ENCODE data around the gene GTF3C1. TPM values are rescaled to one million over a fixed set of nuclear protein-coding genes. Genes with fewer than 3 reads are reported as not detected.
A peak's percentile ranks its signal among the peaks of the same experiment; 100 is the strongest.
"Not testable (repeated sequence)": the region's sequence is repeated elsewhere in the genome, so short reads cannot be mapped to it uniquely, and the experiment has no call there.

Gene GTF3C1
- total RNA-seq, 1 experiment from 2014 or later: 75.2 TPM

DNA sequence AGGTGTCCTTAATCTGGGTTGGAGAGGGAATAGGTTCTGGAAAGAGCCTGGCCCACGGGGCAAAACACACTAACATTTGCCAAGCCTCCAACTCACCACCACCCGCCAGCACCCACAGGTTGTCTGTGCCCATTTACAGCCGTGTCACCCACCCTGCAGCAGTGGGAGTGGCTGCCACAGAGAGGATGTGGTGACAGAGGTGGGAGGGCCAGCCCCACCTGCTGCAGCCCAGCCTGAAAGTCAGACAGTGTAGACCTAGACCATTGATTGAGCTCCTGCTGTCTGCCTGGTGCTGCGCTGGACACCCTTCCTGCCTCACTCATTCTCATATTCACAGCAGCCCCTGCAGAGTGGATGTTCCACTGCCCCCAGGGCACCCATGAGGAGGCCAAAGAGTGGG lies 103.0 kb downstream of the GTF3C1 start:
- no peak for DNase-seq (ENCODE audit: low spot score)

DNA sequence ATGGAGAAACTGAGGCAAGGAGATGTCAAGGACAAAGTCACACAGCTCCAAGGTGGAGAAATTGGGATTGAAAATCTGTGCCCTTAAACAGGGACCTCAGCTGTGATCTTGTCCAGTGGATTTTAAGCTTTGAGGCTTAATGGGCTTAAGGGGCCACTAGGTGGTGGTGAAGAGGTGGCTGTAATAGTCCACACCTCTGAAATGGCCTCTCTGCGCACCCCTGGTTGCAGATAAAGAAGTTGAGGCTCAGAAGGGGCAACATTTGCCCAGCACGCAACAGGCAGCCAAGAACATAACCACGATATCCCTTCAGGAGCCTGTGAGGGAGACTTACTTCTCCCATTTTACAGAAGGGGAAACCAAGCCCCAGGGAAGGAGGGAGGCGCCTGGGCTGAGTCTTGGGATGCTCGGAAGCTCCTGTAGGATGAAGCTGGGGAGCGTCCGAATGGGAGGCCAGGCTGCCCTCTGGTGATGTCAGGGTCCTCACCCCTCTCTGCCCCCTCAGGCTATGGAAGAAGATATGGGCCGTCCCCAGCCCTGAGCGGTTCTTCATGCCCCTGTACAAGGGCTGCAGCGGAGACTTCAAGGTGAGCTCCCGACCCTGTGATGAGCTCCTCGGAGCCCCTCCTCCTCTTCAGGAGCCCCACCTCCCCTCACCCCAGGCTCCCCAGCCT lies 104.1 kb downstream of the GTF3C1 start:
- no peak for DNase-seq (ENCODE audit: low spot score)

DNA sequence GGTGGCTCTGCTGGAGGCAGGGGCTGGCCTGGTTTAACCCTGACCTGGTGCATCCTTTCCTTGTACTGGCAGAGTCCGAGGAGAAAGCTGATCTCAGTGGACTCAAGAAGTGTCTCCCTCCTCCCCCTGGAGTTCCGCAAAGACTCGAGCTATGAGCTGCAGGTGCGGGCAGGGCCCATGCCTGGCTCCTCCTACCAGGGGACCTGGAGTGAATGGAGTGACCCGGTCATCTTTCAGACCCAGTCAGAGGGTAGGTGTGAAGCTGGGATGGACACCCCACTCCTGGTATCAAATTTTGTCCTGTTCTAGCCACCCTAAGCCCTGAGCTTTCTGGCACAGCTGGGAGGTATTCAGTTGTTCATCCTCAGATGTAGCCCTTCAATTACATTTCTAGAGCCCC lies 105.2 kb downstream of the GTF3C1 start:
- no peak for DNase-seq (ENCODE audit: low spot score)

DNA sequence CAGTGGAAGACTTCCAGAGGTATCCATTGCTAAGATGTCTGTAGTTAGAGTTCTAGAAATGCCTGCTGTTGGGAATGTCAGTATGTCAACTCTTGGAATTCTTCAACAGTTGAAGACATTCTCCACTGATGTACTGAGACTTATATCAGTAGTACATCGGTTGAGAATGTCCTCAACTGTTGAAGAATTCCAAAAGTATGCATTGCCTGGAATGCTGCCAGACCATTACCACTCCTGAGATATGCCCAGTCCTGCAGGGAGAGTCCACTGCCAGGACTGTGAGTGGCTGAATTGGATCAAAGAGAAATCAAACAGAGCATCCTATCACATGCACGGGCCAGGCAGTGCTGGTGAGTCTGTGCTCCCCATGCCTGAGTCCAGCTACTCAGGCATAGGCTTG lies 105.7 kb downstream of the GTF3C1 start:
- peak; percentile 91 for DNase-seq (ENCODE audit: low spot score)

DNA sequence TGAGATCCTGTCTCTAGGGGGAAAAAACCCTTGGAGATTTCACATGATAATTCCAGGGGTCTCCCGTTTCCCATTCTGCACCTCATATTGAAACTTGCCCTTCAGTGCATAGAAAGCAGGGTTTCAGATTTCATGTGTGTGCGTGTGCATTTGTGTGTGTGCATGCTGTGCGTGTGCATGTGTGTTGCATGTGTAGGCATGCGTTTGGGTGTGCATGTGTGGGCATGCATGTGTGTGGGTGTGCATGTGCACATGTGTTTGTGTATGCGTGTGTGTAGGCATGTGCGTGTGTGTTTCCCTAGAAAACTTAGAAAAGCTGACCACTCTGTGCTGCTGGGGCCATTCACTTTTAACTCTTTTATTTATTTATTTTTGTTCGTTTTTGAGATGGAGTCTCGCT lies 107.7 kb downstream of the GTF3C1 start:
- no peak for DNase-seq (ENCODE audit: low spot score)

DNA sequence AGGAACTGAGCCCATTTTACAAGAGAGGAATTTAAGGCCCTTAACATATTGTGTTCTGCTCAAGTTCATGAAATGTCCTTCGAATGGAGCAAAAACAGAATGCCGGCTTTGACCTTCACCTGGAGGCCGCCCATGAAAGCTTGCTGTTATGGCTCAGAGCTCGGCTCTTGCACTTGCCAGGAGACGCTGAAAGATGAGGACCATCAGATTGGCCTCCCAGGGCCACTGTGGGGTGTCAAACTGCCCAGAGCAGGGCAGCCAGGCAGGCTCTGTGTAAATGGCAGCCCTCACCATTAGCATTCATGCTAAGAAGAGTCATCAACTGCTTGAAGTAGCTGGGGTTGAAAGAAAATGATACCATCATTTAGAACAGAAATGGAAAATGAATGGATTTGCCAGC lies 108.4 kb downstream of the GTF3C1 start:
- no peak for DNase-seq (ENCODE audit: low spot score)

DNA sequence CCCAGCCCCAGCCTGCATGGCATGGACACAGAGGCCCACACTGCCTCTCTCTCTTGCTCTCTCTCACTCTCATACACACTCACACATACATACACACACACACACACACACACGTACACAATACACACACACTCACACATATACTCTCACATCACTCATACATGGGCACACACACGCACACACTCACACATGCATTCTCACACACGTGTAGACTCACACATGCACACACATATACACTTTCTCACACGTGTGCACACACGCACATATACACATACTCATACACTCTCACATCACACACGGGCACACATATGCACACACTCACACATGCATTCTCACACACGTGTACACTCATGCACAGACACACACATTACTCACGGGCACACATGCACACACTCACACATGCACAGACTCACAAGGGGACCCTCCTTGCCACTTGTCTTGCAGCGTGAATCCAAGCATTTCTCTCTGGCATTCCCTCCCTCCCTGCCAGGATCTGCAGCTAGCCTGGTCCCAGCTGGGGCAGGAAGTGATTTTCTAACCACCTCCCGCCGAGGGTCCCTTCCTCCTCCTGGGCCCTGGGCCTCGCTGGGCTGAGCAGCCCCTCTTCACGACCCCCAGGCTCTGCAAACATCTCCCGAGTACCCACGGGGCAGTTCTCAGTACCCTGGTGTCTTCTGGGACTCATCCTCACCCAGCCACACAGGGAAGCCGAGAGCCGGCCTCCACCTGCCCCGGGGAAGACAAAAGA lies 110.3 kb downstream of the GTF3C1 start:
- DNase-seq (ENCODE audit: low spot score): no peak

DNA sequence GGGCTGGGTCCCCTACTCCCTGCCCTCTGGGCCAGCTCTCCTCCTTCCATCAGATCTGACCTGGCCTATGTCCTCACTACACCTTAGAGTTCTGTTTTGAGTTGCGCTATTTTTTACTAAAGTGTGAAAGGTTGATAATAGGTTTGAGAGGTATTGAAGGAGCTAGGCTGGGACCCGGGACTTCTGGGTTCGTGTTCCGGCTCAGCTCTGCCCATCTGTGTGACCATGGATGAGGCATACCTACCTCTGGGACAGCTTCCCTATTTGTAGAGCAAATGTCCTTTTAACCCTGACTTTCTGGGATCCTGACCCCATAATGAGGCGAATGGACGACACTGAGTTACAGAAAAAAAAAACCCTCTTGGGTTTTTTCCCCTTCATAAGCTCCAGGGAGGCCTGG lies 111.8 kb downstream of the GTF3C1 start:
- no peak for DNase-seq (ENCODE audit: low spot score)

DNA sequence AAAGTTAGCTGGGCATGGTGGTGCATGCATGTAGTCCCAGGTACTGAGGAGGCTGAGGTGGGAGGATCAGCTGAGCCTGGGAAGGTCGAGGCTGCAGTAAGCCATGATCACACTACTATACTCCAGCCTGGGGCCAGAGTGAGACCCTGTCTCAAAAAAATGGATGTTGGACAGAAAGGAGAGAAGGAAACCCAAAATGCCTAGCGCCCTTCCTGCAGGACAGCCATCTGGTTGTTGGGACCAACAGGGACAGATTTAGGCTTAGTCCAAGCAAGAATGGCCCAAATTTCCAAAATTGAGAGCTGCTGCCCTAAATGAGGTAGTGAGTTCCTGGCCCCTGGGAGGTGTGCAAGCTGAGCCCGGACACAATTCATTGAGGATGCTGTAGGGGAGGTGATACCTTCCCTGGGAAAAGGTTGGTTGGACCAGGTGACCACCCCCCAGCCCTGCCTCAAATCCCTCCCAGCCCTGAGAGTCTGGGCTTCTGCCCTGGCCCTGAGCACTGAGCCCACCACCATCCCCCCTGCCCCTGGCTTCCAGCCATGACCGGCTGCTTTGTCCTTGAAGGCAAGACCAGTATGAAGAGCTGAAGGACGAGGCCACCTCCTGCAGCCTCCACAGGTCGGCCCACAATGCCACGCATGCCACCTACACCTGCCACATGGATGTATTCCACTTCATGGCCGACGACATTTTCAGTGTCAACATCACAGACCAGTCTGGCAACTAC lies 112.6 kb downstream of the GTF3C1 start:
- no peak for DNase-seq (ENCODE audit: low spot score)

DNA sequence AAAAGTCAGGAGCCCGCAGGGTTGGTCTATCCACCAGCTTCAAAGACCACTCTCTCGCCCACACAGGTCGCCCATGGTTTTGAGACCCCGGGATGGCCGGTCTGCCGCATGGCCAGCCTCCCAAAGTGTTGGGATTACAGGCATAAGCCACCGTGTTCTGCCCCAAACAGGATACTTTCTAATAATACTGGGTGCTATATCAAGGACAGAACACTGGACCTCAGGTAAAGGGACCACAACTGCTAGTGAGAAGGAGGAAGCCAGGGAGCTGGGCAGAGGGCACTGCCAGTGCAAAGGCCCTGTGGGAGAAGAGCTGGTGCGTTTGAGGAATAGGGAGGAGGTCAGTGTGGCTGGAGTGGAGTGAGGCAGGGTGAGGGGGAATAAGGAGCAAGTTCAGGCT lies 113.6 kb downstream of the GTF3C1 start:
- no peak for DNase-seq (ENCODE audit: low spot score)

DNA sequence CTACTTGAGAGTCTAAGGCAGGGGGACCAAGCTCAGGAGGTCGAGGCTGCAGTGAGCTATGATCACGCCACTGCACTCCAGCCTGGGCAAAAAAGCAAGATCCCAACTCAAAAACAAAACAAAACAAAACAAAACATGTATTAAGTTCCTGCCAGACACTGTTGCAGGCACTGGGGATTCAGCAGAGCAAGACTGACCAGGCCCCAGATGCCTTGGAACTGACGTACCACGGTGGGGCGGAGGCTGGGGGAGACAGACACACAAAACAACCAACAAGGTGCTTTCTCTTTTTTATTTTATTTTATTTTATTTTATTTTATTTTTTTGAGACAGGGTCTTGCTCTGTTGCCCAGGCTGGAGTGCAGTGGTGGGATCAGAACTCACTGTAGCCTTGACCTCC lies 114.6 kb downstream of the GTF3C1 start:
- not testable (repeated sequence) for DNase-seq (ENCODE audit: low spot score)

DNA sequence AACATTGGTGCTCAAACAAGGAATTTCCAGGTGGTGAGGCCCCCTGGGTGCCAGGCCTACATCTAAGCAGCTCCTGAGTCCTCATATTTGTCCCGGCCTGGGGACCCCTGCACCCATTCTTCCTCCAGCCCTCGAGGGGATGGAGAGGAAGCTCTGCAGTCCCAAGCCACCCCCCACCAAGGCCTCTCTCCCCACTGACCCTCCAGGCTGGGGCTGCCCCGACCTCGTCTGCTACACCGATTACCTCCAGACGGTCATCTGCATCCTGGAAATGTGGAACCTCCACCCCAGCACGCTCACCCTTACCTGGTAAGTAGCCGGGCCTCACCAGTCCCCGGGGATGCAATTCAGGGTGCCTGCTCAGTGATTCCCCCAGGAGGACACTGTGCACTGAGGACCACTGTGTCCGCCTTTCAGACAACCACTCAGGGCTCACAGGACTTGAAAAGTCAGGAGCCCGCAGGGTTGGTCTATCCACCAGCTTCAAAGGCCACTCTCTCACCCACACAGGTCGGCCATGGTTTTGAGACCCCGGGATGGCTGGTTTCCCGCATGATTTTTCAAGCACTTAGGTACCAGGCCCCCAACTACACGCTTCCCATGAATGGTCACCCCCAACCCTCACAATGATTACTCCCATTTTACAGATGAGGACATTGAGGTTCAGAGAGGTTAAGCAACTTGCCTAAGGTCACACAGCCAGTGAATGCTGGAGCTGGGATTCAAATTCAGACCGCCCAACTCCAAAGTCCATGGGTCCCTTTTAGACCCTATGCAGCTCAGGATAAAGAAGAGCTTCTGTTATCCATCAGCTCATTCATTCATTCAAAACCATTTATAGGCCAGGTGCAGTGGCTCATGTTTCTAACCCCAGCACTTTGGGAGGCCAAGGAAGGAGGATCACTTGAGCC lies 115.3 kb downstream of the GTF3C1 start:
- DNase-seq (ENCODE audit: low spot score): no peak

DNA sequence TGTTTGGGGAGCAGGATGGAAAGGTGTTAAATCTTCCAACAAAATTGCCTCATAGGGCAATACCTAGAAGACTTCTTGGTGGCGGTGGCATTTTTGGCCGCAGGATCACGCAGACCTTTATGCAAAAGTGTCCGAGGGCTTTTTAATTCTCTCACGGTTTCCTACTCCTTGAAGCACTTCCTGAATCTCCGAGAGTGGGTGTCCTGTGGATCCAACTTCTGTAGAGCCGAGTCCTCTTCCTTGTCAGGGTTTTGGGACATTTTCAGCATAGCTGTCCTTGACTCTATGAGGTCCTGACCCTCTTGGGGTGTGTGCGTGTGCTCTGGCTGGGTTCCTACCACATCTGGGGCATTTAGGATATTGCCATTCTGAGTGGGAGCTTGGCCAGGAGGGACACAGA lies 116.1 kb downstream of the GTF3C1 start:
- DNase-seq (ENCODE audit: low spot score): no peak

DNA sequence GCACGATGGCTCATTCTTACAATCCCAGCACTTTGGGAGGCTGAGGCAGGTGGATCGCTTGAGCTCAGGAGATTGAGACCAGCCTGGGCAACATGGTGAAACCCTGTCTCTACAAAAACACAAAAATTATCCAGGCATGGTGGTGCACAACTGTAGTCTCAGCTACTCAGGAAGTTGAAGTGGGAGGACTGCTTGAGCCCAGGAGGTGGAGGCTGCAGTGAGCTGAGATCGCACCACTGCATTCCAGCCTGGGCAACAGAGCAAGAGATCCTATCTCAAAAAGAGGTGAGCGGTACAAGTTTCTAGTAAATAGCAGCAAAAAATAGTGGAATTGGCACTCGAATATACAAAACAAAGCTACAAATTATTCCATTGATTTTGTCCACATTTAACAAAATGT lies 116.5 kb downstream of the GTF3C1 start:
- DNase-seq (ENCODE audit: low spot score): not testable (repeated sequence)

DNA sequence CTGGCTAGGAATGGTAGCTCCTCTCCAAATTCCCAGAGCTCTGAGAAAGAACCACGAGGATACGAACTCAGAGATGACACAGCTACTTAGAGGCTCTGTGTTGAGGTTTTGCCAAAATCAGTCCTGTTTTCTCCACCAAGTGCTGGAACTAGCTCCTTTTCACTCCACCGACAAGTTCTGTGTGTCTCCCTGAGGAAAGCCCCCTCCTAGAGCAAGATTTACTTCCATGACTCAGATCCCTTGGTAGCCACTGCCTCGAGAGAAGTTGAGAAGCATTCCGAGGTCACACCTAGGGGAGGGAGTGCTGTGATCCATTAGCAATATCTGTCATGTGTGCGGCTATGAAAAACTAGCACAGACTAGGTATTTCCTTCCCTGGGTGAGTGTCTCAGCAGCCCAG lies 117.2 kb downstream of the GTF3C1 start:
- DNase-seq (ENCODE audit: low spot score): peak; percentile 89

DNA sequence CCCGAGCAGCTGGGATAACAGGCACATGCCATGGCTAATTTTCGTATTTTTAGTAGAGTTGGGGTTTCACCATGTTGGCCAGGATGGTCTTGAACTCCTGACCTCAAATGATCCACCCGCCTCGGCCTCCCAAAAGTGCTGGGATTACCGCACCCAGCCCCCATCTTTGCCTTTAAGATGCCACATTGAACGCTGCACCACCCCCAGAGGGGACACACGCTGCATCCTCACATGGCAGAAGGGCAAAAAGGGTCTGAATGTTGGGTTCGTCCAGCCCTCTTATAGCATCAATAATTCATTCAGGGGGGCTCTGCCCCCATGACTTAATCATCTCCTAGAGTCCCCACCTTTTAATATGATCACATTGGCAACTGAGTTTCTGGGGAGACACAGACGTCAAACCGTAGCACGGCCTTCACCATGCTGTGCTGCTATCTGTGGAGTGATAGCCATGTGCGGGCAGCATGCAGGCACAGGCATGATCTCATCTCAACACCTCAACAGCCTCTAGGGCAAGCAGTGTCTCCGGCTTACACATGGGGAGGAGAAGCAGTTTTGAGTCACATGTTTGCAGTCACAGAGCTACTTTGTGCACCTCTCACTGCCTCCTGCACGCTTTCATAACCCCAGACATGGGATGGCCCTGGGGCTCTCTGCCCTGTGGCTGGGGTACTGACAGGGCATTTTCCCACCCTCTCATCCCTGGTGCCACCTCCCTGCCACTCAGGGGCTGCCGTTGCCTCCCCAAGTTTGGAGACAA lies 117.8 kb downstream of the GTF3C1 start:
- peak; percentile 53 for DNase-seq (ENCODE audit: low spot score)

DNA sequence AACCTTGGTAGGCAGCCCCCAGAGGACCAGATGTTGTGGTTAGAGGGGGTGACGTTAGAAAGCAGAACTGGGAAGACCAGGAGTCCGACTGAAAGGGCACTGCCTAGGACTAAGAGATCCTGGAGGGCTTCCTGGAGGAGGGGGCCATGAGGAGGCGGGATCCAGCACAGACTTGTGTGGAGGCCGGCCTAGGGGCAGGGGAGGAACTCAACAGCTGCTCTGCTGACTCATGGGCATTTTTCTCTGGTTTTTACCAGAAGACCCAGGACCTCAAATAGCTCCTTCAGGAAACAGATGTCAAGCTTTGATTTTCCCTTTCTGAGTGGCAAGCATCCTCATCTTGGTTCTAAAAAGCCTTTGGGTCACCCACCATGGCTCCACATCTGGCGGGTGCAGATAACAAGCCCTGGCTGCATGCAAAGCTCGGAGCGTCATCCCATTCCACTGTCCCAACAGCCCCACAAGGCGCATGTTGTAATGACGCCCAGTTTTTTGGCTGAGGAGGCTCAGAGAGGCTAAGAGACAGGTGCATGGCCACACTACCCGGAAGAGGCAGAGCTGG lies 118.7 kb downstream of the GTF3C1 start:
- peak; percentile 25 for DNase-seq (ENCODE audit: low spot score)

DNA sequence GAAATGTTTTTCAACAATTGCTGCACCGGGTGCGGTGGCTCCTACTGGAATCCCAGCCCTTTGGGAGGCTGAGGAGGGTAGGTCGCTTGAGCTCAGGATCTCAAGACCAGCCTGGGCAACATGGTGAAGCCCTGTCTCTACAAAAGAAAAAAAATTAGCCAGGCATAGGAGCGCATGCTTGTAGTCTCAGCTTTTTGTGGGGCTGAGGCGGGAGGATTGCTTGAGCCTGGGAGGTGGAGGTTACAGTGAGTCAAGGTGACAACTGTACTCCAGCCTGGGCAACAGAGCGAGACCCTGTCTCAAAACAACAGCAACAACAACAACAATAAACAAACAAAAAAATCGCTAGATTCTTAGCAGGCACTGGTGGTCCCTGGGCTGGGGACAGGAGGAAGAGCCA lies 119.2 kb downstream of the GTF3C1 start:
- no peak for DNase-seq (ENCODE audit: low spot score)

DNA sequence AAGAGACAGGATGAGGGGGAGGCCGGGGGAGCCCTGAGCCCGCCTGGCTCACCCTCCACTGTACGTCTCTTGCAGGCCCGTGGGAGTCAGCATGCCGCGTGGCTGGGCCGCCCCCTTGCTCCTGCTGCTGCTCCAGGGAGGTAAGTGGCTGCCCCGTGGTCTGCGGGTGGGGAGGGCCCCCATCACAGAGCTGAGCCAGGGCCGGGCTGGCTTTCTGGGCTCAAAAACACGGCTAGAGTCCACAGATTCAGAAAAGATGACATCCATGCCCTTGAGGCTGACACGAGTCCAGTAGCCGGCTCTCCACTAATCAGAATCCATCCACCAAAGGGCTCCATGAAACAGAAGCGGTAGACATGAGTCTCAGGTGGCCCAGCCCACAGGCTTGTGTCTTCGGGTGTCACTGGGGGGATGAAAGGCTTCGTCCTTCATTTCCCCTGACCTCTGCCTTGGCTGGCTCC lies 119.7 kb downstream of the GTF3C1 start:
- no peak for DNase-seq (ENCODE audit: low spot score)

DNA sequence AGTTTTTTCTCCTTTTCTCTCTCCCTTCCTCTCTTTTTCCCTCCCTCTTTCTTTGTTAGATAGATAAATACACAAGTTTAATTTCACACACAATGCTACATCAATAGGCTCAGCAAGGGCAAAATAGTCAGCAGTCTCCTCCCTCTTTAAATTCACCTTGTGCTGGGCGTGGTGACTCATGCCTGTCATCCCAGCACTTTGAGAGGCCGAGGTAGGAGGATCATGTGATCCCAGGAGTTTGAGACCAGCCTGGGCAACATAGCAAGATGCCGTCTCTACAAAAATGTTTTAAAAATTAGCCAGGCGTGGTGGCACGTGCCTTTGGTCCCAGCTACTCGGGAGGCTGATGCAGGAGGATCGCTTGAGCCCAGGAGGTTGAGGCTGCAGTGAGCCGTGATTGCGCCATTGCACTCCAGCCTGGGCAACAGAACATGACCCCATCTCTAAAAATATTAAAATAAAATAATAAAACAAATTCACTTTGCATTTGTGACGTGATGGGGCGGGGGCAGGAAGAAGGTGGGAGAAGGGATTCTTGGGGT lies 120.3 kb downstream of the GTF3C1 start:
- no peak for DNase-seq (ENCODE audit: low spot score)

Measured in A172 (cell line).